GM18526 (cell line): Measurements from ENCODE around the gene RYR2.

Experiments
- POLR2A ChIP-seq: IDR thresholded peaks from 3 replicates; pipeline ENCODE4 v1.6.1; 2011; ENCODE audit not compliant: insufficient read length; ENCODE audit errors: extremely low read depth

RYR2 gene

DNA sequence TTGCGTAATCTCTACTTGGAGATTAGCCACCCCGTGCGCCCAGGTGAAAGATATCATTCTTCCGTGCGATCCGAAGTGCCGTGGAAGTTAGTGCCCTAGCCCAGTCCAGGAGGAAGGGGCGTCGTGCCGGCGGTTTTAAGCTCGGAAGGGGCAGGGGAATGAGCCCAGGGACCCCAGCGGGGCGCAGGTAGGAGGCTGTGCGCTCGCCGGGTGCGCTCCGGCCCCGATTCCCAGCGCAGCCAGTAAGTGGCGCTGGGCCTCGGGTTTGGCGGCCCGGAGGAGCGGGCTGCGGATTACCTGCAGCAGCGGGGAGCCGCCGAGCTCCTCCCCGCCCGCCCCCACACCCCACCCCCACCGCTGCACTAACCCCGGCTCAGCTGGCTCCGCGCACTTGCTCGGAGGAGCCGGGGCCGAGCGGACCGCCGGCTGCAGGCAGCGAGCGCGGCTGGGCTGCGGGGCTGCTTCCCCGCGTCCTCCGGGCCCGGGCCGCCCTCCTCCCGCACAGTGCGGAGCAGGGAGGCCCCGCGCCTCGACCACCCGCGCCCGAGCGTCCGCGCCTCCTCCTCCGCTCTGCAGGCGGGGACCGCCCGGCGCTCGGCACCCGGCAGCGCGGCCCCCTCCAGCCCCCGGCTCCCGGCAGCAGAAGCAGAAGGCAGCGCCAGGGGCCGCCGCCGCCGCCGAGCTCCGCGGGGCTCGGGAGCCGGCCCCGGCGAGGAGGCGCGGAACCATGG lies at the start of gene RYR2:
Gene RYR2 (plus strand): TSS at position 390 of the 731 bp plus-strand sequence. CDS start 338 bp downstream, at position 728.
- no peak for TF ChIP-seq POLR2A

- TF ChIP-seq POLR2A, result no peak
These were observed 49.5 kb upstream of the RYR2 start for GRCh38 chr1:236992449-236992848.

DNA sequence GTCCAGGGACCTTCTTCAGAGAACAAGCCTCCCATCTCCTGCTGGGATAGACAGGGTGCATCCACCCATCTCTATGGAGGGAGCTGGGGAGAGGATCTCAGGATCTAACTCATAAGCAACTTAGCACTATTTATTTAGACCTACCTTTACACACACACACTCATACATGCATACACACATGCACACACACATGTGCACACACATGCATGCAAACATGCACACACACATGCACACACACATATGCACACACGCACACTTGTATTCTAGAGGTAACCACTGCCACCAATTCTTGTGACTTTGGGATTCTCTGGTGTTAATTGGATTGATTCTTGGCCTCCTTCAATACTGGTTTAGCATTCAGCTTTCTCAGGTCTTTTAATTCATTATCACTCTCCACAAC lies 47.5 kb upstream of the RYR2 start:
- no peak for TF ChIP-seq POLR2A

DNA sequence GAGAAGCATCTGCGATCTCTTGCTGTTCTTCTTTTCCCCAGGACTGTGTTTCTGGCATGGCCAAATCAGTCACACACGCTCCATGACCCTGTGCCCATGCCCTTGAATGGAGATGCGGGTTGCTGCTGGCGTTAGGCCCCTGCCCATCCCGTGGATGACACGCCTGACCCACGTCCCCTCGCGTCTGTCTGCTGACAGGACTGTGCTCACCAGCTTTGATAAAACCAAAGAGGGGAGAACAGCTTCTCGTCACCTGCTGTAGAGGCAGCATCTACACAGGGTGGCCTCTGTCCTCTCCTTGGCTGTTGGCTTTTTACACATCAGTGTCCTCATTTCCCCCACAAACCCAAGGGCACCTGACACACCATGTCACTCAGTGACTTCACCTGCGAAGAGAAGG lies 44.6 kb upstream of the RYR2 start:
- no peak for TF ChIP-seq POLR2A

DNA sequence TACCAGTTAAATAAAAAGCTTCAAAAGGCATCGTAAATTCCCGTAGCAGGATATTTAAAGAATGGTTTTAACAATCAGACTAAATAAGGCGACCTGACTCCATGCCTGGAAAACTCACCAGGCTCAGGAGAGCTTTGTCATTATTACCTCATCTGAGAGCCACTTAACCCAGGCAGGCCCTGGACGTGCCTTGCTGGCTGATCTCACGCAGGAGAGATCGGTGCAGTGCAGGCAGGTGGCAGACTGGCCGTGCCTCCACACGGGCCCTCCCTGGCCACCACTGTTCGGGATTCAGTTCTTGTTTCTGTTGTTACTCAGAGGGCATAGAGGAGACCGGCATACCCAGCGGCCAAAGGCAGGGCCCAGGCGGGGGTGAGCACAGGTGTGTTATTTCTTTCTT lies 44.1 kb upstream of the RYR2 start:
- TF ChIP-seq POLR2A, result no peak

DNA sequence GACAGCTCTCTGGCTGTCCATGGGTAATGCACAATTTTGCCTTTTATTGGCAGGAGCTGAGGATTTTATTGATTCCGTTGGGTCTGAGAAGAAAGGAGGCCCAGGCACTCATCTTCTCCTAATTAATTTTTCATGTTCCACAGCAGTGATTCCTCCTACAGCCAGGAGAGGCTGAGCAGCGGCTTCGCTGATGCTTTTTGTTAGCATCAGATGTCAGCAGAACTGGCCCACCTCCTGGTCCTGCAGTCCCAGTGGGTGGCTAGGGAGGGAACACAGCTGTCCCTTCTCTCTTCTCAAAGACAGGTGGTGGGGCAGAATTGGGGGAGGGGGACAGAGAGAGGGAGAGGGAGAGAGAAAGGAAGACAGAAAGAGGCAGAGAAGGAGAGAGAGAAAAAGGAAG lies 43.4 kb upstream of the RYR2 start:
- TF ChIP-seq POLR2A, result no peak

DNA sequence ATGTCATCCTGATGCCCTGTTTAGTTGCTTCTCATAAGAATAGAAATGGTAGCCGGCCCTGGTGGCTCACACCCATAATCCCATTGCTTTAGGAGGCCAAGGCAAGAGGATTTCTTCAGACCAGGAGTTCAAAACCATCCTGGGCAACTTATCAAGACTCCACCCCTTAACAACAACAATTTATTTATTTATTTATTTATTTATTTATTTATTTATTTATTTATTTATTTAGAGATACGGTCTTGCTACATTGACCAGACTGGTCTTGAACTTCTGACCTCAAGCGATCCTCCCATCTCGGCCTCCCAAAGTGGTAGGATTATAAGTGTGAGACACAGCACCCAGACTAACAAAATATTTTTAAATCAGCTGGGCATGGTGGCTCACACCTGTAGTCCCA lies 41.8 kb upstream of the RYR2 start:
- TF ChIP-seq POLR2A, result no peak

DNA sequence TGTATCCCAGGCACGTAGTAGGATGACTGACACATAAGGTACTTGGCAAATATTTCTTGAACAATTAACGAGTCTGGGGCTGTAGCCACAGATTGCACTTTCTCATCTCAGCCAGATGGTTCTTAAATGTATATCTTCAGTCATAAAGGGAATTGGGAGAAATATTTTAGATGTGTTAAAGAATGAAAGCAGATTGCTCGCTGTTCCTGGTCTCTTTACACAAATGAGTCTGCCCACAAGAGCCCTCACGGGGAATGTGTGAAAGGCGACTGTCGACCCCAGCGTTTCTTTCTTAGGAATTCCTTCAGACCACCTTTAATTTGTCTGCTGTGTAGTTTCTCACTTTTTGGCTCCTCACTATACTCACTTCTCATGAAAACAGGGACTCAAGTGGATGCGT lies 38.5 kb upstream of the RYR2 start:
- no peak for TF ChIP-seq POLR2A

GRCh38 chr1:237004116-237004515 lies 37.9 kb upstream of the RYR2 start, which contains the start of gene MT1HL1:
MT1HL1 (minus strand) TSS chr1:237004441; CDS start chr1:237004372, 69 bp downstream.
- no peak for TF ChIP-seq POLR2A

DNA sequence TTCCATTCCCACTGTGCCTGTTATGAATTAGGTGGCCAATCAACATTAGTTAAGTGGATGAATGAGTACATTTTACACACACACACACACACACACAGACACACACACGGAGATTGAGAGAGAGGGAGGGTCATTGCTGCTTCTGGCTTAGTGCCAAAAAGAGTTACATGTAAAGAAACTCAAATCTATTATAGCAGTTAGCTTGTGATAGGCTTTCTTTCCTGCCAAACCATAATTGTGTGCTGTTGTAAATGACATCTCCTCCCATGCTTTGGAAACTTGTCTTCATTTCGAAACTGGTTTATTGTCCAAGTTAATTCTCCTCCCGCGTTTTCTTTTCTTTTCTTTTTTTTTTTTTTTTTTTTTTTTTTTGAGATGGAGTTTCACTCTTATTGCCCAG lies 36.3 kb upstream of the RYR2 start:
- no peak for TF ChIP-seq POLR2A

- no peak for TF ChIP-seq POLR2A
These were observed 34.7 kb upstream of the RYR2 start for GRCh38 chr1:237007147-237007881.

GRCh38 chr1:237009611-237010010 lies 32.4 kb upstream of the RYR2 start:
- TF ChIP-seq POLR2A, result no peak

DNA sequence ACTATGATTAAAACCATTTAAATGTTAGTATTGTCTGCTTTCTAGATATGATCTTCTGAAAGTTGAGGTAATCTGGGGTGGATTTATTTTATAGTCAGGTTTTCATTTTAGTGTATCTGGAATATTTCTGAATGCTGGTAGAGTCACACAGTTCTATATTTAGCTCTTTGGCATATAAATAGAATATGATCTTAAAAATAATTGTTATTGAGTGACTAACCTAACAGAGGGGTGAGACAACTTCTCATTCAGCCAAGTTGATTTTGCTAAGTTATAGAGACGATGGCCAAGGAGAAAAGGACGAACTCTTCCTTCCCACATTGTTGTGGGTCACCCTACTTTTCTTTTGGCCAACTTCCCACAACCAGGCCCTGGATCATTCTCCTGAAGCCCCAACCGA lies 30.6 kb upstream of the RYR2 start:
- TF ChIP-seq POLR2A, result no peak

GRCh38 chr1:237012361-237012760 lies 29.6 kb upstream of the RYR2 start:
- TF ChIP-seq POLR2A, result no peak

GRCh38 chr1:237012788-237013383 lies 29.1 kb upstream of the RYR2 start:
- TF ChIP-seq POLR2A, result no peak

- no peak for TF ChIP-seq POLR2A
These were observed 28.4 kb upstream of the RYR2 start for GRCh38 chr1:237013608-237014007.
